ENCODE results near the gene TBC1D22A. TPM values are rescaled to one million over a fixed set of nuclear protein-coding genes. Genes with fewer than 3 reads are reported as not detected.

The TBC1D22A gene
- polyA plus RNA-seq, 1 experiment = 19.8 TPM

GRCh38 chr22:46941968-46942798 lies 179.7 kb downstream of the TBC1D22A start:
- CTCF ChIA-PET = no interaction called here
- DNase-seq (ENCODE audit: low read depth, low spot score) = no peak

GRCh38 chr22:46942799-46943785 lies 180.6 kb downstream of the TBC1D22A start:
- DNase-seq (ENCODE audit: low read depth, low spot score) = no peak
- Histone ChIP-seq H3K27ac (ENCODE audit: low read depth, low read length) (no peak overlapping the region), H3K4me3 (ENCODE audit: low read depth, low read length) (no peak overlapping the region), H3K27me3 (ENCODE audit: control insufficient read depth, insufficient read depth, low read length) (no peaks in the 10 kb centered on the region), H3K9me3 (ENCODE audit: control insufficient read depth, insufficient read depth, low read length) (no peaks in the 10 kb centered on the region)
- CTCF ChIA-PET = no interaction called here
- TF ChIP-seq, protein P1, sequence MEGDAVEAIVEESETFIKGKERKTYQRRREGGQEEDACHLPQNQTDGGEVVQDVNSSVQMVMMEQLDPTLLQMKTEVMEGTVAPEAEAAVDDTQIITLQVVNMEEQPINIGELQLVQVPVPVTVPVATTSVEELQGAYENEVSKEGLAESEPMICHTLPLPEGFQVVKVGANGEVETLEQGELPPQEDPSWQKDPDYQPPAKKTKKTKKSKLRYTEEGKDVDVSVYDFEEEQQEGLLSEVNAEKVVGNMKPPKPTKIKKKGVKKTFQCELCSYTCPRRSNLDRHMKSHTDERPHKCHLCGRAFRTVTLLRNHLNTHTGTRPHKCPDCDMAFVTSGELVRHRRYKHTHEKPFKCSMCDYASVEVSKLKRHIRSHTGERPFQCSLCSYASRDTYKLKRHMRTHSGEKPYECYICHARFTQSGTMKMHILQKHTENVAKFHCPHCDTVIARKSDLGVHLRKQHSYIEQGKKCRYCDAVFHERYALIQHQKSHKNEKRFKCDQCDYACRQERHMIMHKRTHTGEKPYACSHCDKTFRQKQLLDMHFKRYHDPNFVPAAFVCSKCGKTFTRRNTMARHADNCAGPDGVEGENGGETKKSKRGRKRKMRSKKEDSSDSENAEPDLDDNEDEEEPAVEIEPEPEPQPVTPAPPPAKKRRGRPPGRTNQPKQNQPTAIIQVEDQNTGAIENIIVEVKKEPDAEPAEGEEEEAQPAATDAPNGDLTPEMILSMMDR (IDR thresholded peaks at IDR 0.05; ENCODE audit: low read depth, low read length) = no peak
- POLR2A ChIA-PET = no interaction called here

More at GRCh38 chr22:46941968-46942798, 179.7 kb downstream of the TBC1D22A start:
- Histone ChIP-seq H3K27me3 (ENCODE audit: control insufficient read depth, insufficient read depth, low read length) (no peaks in the 10 kb centered on the region), H3K27ac (ENCODE audit: low read depth, low read length) (no peak overlapping the region), H3K4me3 (ENCODE audit: low read depth, low read length) (no peak overlapping the region), H3K9me3 (ENCODE audit: control insufficient read depth, insufficient read depth, low read length) (no peaks in the 10 kb centered on the region)
- POLR2A ChIA-PET = no interaction called here
- TF ChIP-seq, protein P1 (IDR thresholded peaks at IDR 0.05; ENCODE audit: low read depth, low read length) = no peak

DNA sequence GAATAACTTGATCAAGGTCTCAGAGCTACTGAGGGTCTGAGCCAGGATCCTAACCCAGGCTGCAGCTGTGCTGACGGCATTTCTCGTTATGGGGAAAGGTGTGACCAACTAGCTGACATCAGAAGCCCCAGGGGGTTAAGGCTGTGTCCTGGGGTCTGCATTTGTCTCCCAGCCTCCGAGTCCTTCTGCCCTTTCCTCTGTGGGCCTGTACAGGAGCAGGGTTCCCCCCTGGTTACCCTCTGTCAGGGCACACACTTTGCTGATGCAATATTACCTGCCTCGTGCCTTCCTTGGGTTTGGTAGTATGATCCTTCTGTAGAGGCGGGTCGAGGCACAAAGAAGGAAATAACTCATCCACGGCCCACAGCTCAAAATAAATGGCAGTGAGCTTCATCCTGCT lies 183.0 kb downstream of the TBC1D22A start:
- POLR2A ChIA-PET = interaction anchor here (0.6 kb wide), 1 partner anchor 9 kb away, joined by 3 read pairs; no protein-coding TSS in a partner anchor
- CTCF ChIA-PET = no interaction called here

GRCh38 chr22:46946383-46946962 lies 184.0 kb downstream of the TBC1D22A start:
- no peak overlapping the region for H3K27ac ChIP-seq (ENCODE audit: low read depth, low read length)
- no peaks in the 10 kb centered on the region for H3K9me3 ChIP-seq (ENCODE audit: control insufficient read depth, insufficient read depth, low read length)
- POLR2A ChIA-PET = no interaction called here
- no peaks in the 10 kb centered on the region for H3K27me3 ChIP-seq (ENCODE audit: control insufficient read depth, insufficient read depth, low read length)
- CTCF ChIA-PET = no interaction called here
- no peak for DNase-seq (ENCODE audit: low read depth, low spot score)
- TF ChIP-seq, protein P1 (IDR thresholded peaks at IDR 0.05; ENCODE audit: low read depth, low read length) = no peak
- no peak overlapping the region for H3K4me3 ChIP-seq (ENCODE audit: low read depth, low read length)

More for the DNA sequence above, 183.0 kb downstream of the TBC1D22A start:
- Histone ChIP-seq H3K27ac (ENCODE audit: low read depth, low read length) (no peak overlapping the region), H3K4me3 (ENCODE audit: low read depth, low read length) (no peak overlapping the region), H3K27me3 (ENCODE audit: control insufficient read depth, insufficient read depth, low read length) (no peaks in the 10 kb centered on the region), H3K9me3 (ENCODE audit: control insufficient read depth, insufficient read depth, low read length) (no peaks in the 10 kb centered on the region)
- TF ChIP-seq, protein P1 (IDR thresholded peaks at IDR 0.05; ENCODE audit: low read depth, low read length) = no peak
- DNase-seq (ENCODE audit: low read depth, low spot score) = no peak

All from AG04450 (cell line).